Testis (tissue), 3 donors: ENCODE results near the gene RESF1. TPM values are rescaled to one million over a fixed set of nuclear protein-coding genes. Genes with fewer than 3 reads are reported as not detected.

Source experiments
- DNase-seq: peaks from one replicate; pipeline ENCODE4 v3.0.0-alpha.2; 2019
- H3K27ac ChIP-seq, 2 donors: fragments of 200-600 bp; sonication (generic); one replicate each; pipeline ENCODE4 v1.5.1; 2019
- H3K27me3 ChIP-seq: fragments of 200-600 bp; sonication (generic); one replicate; pipeline ENCODE4 v1.5.1; 2019
- H3K36me3 ChIP-seq: fragments of 200-600 bp; sonication (generic); one replicate; pipeline ENCODE4 v1.5.1; 2017; ENCODE audit warnings: low read depth; ENCODE audit errors: missing control alignments
- H3K4me1 ChIP-seq: fragments of 200-600 bp; sonication (generic); one replicate; pipeline ENCODE4 v1.5.1; 2019
- H3K4me3 ChIP-seq, 2 donors: fragments of 200-600 bp; sonication (generic); one replicate each; pipeline ENCODE4 v1.5.1; 2017 to 2019
- H3K9me3 ChIP-seq: fragments of 200-600 bp; sonication (generic); one replicate; pipeline ENCODE4 v1.5.1; 2017
- POLR2A ChIP-seq: fragments of 450-650 bp; IDR thresholded peaks from one replicate; pipeline ENCODE4 v1.6.1; 2017; ENCODE audit warnings: antibody characterized with exemption, mild to moderate bottlenecking, moderate library complexity
- WGBS, 2 donors: methylation state at CpG; one replicate each; pipeline ENCODE4 v1.1.5; 2018; 5-methylcytosine and 5-hydroxymethylcytosine counted together
- intact Hi-C: fragments of 100-400 bp; cut with DNase I; formaldehyde crosslinking; loops from one replicate; pipeline ENCODE4 v1.15.1; 2023; ENCODE audit warnings: low total_unique reads
- polyA plus RNA-seq: library from polyadenylated mRNA; stranded (reverse); fragments of 350-450 nt; fragmentation: Illumina TruSeq; extraction: RNeasy Lipid Tissue Mini Kit (QIAGEN cat#74804); gene quantifications from one replicate; pipeline ENCODE4 v1.2.3, GENCODE V29; 2014; ENCODE audit warnings: low read depth, low replicate concordance; ENCODE audit not compliant: insufficient read depth
- total RNA-seq, 2 donors: library from RNA; depleted of rRNA; stranded (reverse); fragments of >200 nt; gene quantifications; one replicate each; pipeline ENCODE4 v1.2.3, GENCODE V29; 2016
- TF ChIP-seq, protein P1 (sequence below), 3 experiments: fragments of 450-650 bp in 2 of 3; fragments of 200-600 bp in 1 of 3; sonication (generic) in 1 of 3; IDR thresholded peaks; one replicate each; pipeline ENCODE4 v1.5.1; 2016 to 2019; ENCODE audit warnings: antibody characterized with exemption in 3 of 3, mild to moderate bottlenecking in 2 of 3, moderate library complexity in 1 of 3

Gene RESF1
- total and polyA plus RNA-seq, 3 donors from 2014 or later = 13.7 to 101 (median 96.1) TPM

GRCh38 chr12:32002848-32003493 lies 43.8 kb downstream of the RESF1 start:
- TF ChIP-seq, protein P1, sequence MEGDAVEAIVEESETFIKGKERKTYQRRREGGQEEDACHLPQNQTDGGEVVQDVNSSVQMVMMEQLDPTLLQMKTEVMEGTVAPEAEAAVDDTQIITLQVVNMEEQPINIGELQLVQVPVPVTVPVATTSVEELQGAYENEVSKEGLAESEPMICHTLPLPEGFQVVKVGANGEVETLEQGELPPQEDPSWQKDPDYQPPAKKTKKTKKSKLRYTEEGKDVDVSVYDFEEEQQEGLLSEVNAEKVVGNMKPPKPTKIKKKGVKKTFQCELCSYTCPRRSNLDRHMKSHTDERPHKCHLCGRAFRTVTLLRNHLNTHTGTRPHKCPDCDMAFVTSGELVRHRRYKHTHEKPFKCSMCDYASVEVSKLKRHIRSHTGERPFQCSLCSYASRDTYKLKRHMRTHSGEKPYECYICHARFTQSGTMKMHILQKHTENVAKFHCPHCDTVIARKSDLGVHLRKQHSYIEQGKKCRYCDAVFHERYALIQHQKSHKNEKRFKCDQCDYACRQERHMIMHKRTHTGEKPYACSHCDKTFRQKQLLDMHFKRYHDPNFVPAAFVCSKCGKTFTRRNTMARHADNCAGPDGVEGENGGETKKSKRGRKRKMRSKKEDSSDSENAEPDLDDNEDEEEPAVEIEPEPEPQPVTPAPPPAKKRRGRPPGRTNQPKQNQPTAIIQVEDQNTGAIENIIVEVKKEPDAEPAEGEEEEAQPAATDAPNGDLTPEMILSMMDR (IDR thresholded peaks at IDR 0.05) = no peak
- no peak for TF ChIP-seq POLR2A
- intact Hi-C loops = no loop called here
- Histone ChIP-seq H3K27me3 (no peaks in the 10 kb centered on the region), H3K4me3 (no peak overlapping the region), H3K9me3 (no peaks in the 10 kb centered on the region), H3K27ac (no peak overlapping the region), H3K36me3 (no peaks in the 10 kb centered on the region), H3K4me1 (peaks cover 4% of the 10 kb centered on the region)
- DNase-seq = no peak
- 29 to 36% methylated on average over 1 of the region's 1 CpG for WGBS, 2 donors

- DNase-seq = no peak
- H3K36me3 ChIP-seq = no peaks in the 10 kb centered on the region
- no peak overlapping the region for H3K27ac ChIP-seq
- peaks cover 4% of the 10 kb centered on the region for H3K4me1 ChIP-seq
- 100% methylated on average over 1 of the region's 1 CpG for WGBS, 2 donors
- no peak for TF ChIP-seq POLR2A
- TF ChIP-seq, protein P1 (IDR thresholded peaks at IDR 0.05) = no peak
- intact Hi-C loops = no loop called here
- H3K9me3 ChIP-seq = no peaks in the 10 kb centered on the region
- no peak overlapping the region for H3K4me3 ChIP-seq
- H3K27me3 ChIP-seq = no peaks in the 10 kb centered on the region
These were observed 44.4 kb downstream of the RESF1 start for GRCh38 chr12:32003654-32004053.

GRCh38 chr12:32005496-32006125 lies 46.4 kb downstream of the RESF1 start:
- H3K4me1 ChIP-seq = peaks cover 4% of the 10 kb centered on the region
- DNase-seq = no peak
- H3K4me3 ChIP-seq = no peak overlapping the region
- H3K27me3 ChIP-seq = no peaks in the 10 kb centered on the region
- no peak overlapping the region for H3K27ac ChIP-seq
- no peaks in the 10 kb centered on the region for H3K9me3 ChIP-seq
- 51 to 60% methylated on average over 11 of the region's 11 CpGs for WGBS, 2 donors
- H3K36me3 ChIP-seq = no peaks in the 10 kb centered on the region
- intact Hi-C loops = no loop called here
- TF ChIP-seq POLR2A = no peak
- TF ChIP-seq, protein P1 (IDR thresholded peaks at IDR 0.05) = no peak

Other genes with a start within 250 kb of the RESF1 start
- 10 to 100 TPM; 44.9 to 51.1 TPM for gene AMN1, start 230.4 kb upstream of the RESF1 start, total RNA-seq
- gene AMN1, start 230.4 kb upstream of the RESF1 start, polyA plus RNA-seq = 127 TPM
- 10 to 100 TPM; 26.0 to 28.7 TPM for gene BICD1, start 147.4 kb downstream of the RESF1 start, total RNA-seq
- 8.4 TPM for gene BICD1, start 147.4 kb downstream of the RESF1 start, polyA plus RNA-seq